GM19372 (cell line): ENCODE results near the gene INPP5A.
"Not testable (repeated sequence)": the region's sequence is repeated elsewhere in the genome, so short reads cannot be mapped to it uniquely, and the experiment has no call there.

ENCODE experiments used
- ATAC-seq: cut with Tn5 transposase; IDR thresholded peaks from one replicate; pipeline ENCODE4 v1.9.1; 2021; ENCODE audit warnings: mild to moderate bottlenecking, low read depth, moderate library complexity; ENCODE audit not compliant: unreplicated experiment

The INPP5A gene

GRCh38 chr10:132728321-132728720 lies 190.7 kb downstream of the INPP5A start:
- no peak for ATAC-seq

GRCh38 chr10:132728741-132729140 lies 191.2 kb downstream of the INPP5A start:
- no peak for ATAC-seq

GRCh38 chr10:132729810-132730572 lies 192.4 kb downstream of the INPP5A start:
- no peak for ATAC-seq

- ATAC-seq = no peak
Measured at GRCh38 chr10:132730573-132730953, 193.0 kb downstream of the INPP5A start.

- ATAC-seq = no peak
Measured at GRCh38 chr10:132732518-132732917, 194.9 kb downstream of the INPP5A start.

- ATAC-seq = no peak
Measured at GRCh38 chr10:132733926-132734325, 196.3 kb downstream of the INPP5A start.

- ATAC-seq = no peak
Measured at GRCh38 chr10:132735341-132735775, 197.8 kb downstream of the INPP5A start.

- no peak for ATAC-seq
Measured at GRCh38 chr10:132735923-132736391, 198.4 kb downstream of the INPP5A start.

GRCh38 chr10:132737390-132738048 lies 199.9 kb downstream of the INPP5A start:
- no peak for ATAC-seq

GRCh38 chr10:132738454-132739224 lies 201.1 kb downstream of the INPP5A start:
- no peak for ATAC-seq

GRCh38 chr10:132739225-132739613 lies 201.6 kb downstream of the INPP5A start:
- no peak for ATAC-seq

- ATAC-seq = no peak
Measured at GRCh38 chr10:132740588-132740987, 203.0 kb downstream of the INPP5A start.

GRCh38 chr10:132742167-132742836 lies 204.7 kb downstream of the INPP5A start:
- no peak for ATAC-seq

- ATAC-seq = no peak
Measured at GRCh38 chr10:132742837-132743194, 205.2 kb downstream of the INPP5A start.

GRCh38 chr10:132743196-132743924 lies 205.8 kb downstream of the INPP5A start:
- not testable (repeated sequence) for ATAC-seq

GRCh38 chr10:132743925-132744490 lies 206.4 kb downstream of the INPP5A start:
- ATAC-seq = no peak

- no peak for ATAC-seq
Measured at GRCh38 chr10:132744839-132745238, 207.3 kb downstream of the INPP5A start.

- no peak for ATAC-seq
Measured at GRCh38 chr10:132745511-132745910, 207.9 kb downstream of the INPP5A start.

GRCh38 chr10:132745971-132746370 lies 208.4 kb downstream of the INPP5A start:
- no peak for ATAC-seq

- no peak for ATAC-seq
Measured at GRCh38 chr10:132746386-132746785, 208.8 kb downstream of the INPP5A start.
